T-helper 9 cell (primary cell): Measurements from ENCODE around the gene DAPL1.
"Not testable (repeated sequence)": the region's sequence is repeated elsewhere in the genome, so short reads cannot be mapped to it uniquely, and the experiment has no call there.

Source experiments
- DNase-seq: peaks from one replicate; pipeline ENCODE4 v3.0.0-alpha.2; 2020

The DAPL1 gene

DNA sequence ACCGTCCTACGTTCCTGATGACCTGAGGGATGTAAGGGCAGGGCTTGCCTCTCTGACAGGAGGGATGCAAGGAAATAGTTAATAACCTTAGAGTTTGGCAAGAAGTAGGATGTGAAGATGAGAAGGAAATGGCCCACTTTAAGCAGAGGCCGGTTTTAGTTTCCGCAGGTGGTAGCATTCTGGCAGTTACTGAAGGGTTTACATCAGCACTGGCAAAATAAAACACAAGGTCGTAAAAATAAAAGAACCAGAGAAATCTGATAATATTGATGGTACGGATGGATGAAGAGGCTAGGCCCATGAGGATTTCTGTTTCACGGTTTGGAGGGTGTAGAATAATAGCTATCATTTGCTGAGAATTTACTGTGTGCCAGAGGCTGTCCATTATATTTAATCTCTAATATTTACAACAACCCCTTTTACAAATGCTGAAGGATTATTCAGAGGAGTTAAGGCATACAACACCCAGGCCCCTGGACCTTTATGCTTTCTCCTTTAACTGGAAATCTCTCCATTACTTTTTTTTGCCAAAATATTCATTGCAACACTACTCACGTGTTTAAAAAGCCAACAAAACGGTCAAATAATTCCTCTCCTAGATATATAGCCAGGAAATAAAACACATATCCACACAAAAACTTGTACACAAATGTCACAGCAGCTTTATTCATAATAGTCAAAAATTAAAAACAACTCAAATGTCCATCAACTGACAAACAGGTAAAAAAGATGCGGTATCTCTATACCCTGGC, 28.5 kb downstream of the DAPL1 start:
- no peak for DNase-seq

DNA sequence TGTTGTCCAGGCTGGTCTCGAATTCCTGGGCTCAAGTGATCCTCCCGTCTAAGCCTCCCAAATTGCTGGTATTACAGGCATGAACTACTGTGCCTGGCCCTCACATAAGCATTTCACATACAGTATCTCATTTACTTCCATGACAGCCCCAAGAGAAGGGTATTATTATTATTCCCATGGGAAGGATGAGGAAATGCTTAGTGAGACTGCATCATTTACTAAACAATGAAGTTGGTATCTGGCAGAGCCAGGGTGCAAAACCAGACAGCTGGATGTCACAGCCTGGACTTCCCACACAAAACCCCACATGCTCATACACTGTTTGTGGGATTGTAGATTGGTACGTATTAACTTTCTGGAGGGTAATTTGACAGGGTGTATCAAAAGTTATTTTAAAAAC, 29.9 kb downstream of the DAPL1 start:
- no peak for DNase-seq

DNA sequence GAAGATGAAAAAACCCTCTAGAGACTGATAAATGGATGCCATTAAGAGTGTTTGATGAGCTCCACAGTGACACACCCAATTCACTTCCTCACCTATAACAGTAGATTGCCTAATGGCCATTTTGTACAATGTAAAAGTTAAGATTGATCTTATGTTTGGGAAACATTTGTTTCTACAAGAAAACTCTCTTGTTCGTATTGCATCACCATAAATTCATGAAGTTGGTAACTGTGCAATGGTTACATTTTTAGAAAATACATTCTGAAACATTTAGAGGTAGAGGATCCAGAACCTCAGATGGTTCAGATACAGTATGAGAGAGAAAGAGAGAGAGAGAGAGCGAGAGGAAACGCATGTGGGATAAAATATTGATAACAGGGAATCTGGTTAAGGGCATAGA, 31.8 kb downstream of the DAPL1 start:
- no peak for DNase-seq

DNA sequence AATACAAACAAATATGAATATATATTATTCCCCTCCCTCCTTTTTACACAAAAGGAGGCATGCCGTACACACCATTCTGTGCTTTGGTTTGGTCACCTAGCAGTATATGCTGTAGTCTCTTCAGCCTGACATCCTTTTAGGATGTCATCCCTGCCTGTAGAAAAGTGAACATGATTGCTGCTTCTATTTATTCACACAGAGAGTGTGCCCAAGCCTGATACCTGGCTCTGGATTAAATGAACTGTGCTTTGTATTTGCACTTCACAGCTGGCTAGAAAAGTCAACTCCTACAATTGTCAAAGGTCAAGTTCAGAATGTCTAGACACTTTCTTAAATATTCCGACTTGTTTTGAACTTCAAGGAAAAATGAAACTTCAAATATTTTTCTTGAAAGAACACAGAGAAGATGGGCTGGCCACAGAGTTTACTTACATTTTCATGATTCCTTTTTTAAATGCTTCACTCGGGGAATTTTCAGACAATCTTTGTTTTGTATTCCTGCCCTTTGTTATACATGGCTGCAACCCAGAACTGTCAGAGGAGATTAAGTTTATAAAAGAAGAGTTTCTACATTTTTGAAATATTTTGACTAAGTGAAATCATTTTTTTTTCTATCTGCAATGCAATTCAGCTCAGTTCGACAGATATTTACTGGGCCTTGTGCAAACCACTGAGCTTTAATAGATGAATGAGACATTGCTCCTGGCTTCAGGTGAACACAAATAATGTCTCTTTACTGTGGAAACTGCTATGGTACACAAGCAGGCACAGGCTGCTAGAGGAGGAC, 33.5 kb downstream of the DAPL1 start:
- DNase-seq, result no peak

DNA sequence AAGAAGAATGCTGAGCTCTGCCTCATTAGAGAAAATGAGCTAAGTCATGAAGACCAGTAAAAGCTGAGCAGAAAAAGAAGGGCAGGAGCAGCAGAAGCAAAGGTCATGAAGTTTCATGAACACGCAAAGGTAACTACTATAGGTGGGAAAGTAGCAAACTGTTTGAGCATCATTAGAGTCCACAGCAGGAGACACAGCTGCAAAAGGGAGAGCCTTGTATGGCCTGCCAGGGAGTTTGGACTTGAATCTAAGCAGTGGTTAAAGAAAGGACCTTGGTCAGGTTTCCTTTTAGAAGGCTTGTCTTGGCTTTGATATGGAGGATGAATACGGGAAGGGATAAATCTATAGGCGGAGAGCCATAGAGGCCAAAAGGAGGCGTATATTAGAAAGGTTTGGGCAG, 34.0 kb downstream of the DAPL1 start:
- no peak for DNase-seq

DNA sequence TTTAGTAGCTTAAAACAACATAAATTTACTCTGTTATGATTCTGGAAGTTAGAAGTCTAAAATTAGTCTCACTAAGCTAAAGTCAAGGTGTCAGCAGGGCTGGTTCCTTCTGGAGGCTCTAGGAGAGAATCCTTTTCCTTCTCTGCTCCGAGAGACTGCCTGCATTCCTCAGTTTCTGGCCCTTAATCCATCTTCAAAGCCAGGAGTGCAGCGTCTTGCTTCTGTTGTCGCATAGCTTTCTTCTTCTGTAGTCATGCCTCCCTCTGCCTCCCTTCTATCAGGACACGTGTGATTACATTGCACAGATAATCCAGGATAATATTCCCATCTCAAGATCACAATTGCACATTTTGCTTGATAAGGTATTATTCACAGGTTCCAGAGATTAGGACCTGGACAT, 35.1 kb downstream of the DAPL1 start:
- no peak for DNase-seq

DNA sequence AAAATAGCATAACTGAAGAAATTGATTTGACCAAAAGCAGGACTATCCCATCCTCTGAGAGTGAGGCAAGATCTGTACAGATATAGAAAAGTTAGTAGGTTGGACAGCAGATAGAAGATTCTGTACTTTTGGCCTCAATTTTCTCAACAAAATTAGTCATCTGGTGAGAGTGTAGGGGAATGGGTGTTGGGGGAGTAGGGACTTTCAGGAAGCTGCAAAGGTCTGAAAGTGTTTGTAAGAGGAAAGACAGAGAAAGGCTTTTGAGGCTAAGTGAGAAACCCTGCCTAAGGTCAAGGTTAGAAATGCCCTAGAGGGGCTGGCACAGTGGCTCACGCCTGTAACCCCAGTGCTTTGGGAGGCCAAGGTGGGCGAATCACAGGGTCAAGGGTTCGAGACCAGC, 40.3 kb downstream of the DAPL1 start:
- no peak for DNase-seq

DNA sequence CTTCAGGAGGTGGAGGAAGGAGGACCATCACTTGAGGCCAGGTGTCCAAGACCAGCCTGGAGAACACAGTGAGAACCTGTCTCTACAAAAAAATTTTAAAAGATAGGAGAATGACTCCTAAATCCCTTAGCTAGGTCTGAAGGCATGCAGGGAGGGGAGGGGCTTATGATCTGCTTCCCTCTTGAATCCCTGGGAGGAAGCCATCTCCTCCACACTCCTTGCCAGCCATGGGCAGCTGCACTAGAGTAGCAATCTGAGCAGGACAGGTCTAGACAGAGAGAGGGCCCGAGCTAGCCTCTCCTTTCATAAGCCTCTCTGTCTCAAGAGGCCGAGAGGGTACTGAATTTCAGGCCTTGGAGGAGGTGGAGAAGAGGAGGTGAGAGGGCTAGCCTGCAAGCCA, 42.5 kb downstream of the DAPL1 start:
- DNase-seq, result no peak

DNA sequence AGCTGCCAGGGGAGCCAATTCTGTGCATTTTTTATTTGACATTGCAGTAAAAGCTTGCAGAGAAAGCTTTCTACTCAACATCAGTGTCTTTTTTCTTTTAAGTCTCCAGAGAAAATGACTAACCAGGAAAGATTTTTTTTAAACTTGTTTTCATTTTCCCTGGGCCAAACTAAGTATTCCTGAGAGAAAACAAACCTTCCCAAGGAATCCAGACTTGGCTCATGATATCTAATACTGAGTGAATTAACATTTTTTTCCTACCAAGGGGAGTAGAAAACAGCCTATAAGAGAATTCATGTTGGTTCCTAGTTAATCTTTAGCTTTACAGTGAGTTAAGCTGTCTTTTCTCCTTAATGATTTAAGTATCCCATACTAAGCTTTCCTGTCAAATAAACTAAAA, 46.7 kb downstream of the DAPL1 start:
- DNase-seq, result no peak

DNA sequence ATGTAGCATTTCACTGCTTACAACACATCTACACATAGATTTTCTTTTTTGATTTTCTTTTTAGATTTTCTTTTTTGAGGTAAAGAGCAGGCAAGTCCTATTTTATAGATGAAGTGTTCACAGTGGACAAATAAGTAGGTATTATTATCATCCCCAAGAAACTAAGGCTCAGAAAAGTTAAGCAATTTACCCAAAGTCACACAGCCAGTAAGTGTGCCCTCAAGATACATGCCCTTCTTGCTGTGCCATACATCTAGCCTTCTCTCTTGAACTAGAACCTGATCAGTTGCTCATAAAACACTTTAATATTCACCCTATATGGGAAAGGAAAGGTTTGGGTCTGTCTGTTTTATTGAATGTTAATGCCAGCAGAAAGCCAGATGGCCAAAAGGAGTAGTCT, 50.3 kb downstream of the DAPL1 start:
- DNase-seq, result no peak

DNA sequence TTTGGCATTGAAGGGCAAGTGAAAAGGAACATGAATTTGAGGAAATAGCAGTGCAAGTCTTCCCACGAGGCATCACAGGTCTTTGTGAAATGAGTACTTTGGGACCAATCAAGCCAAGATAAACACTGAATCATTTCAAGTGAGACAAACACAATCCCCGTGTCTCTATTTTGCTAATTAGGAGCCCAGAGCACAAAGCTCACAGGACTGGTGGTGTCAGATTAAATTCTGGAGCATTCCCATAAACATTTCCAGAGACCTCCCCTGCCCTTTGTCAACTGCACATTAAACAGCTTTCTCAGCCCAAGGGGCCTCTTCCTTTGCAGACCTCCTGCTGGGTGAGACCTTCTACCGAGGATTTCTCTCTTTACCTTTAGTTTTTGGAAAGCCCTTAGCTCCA, 50.7 kb downstream of the DAPL1 start:
- DNase-seq, result no peak

DNA sequence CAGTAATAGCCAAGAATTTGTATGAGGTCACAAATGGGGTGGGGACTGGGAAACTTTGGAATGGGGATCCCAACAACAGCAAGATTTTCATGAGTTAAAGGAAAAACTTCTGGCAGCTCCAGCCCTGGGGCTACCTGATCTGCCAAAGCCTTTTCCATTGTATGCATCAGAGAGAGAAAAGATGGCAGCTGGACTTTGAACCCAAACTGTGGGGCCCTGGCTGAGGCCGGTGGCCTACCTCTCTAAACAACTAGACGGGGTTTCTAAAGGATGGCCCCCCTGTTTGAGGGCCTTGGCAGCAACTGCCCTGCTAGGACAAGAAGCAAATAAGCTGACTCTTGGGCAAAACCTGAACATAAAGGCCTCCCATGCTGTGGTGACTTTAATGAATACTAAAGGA, 52.4 kb downstream of the DAPL1 start:
- not testable (repeated sequence) for DNase-seq

DNA sequence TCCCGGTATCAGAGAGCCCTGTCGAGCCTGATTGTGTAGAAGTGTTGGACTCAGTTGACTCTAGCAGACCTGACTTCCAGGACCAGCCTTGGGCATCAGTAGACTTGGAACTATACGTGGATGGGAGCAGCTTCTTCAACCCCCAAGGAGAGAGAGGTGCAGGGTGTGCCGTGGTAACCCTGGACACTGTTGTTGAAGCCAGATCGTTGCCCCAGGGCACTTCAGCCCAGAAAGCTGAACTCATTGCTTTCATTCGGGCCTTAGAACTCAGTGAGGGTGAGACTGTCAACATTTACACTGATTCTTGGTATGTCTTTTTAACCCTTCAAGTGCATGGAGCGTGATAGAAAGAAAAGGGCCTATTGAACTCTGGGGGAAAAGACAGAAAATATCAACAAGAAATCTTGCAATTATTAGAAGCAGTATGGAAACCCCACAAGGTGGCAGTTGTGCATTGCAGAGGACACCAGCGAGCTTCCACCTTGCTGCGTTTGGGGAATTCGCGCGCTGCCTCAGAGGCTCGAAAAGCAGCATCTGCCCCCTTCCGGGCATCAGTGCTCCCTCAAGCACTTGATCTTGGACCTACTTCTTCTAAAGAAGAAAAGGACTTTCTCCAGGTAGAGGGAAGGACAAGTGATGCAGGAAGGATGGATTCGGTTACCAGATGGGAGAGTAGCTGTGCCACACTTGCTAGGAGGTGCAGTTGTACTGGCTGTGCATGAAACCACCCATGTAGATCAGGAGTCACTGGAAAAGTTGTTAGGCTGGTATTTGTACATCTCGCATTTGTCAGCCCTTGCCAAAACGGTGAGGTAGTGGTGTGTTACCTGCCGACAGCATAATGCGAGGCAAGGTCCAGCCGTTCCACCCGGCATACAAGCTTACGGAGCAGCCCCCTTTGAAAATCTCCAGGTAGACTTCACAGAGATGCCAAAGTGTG, 53.2 kb downstream of the DAPL1 start:
- not testable (repeated sequence) for DNase-seq

DNA sequence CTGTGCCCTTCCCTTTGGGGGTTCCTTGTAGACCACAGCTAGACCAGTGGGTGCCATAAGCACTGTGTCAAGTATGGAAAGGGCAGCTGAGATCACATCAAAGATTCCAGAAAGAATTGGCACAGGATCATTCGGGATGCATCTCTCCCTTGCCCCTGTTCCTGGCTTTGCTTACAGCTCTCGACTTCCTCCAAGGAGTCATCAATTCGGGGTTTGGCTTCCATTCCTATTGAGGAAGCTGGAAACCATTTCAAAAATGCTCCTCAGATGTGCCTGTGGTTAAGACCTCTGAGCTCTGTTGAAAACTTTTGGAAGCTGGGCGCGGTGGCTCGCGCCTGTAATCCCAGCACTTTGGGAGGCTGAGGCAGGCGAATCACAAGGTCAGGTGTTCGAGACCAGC, 65.1 kb downstream of the DAPL1 start:
- not testable (repeated sequence) for DNase-seq

DNA sequence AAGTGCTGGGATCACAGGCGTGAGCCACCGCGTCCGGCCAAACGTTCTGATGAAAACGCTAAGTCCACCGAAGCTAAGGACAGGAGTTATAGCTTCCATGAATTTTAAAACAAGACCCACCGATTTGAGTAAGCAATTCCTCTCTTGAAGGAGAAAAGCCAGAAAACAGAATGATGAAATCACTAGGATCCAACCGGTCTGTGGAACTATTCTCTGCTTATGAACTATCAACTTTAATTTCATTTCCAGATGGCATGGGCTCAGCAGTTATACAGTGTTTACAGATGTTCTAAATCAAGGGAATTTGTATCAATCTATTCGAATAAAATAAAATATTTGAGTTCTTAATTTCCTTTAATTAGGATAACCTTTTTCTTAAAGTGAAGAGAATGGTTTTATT, 66.5 kb downstream of the DAPL1 start:
- DNase-seq, result not testable (repeated sequence)

DNA sequence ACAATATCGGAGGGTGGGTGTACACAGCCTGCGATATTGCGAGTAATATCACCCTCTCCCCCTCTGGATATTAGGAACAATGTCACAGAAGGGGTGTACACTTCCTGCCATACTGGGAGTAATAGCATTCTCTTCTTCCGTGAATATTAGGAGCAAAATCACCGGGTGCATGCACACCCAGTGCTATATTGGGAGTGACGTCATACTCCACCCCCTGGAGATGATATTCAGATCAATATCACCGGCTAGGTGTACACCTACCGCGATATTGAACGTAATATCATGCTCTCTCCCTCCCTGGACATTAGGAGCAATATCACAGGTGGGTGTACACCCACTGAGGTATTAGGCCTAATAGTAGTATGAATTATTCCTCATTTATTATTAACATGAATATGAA, 70.4 kb downstream of the DAPL1 start:
- not testable (repeated sequence) for DNase-seq
